HG03442 (cell line): ENCODE measurements around the gene ACTG2.
"Not testable (repeated sequence)": the region's sequence is repeated elsewhere in the genome, so short reads cannot be mapped to it uniquely, and the experiment has no call there.

Experiments
- ATAC-seq: cut with Tn5 transposase; IDR thresholded peaks from one replicate; pipeline ENCODE4 v1.9.1; 2021; ENCODE audit warnings: mild to moderate bottlenecking, moderate library complexity; ENCODE audit not compliant: unreplicated experiment

Gene ACTG2

DNA sequence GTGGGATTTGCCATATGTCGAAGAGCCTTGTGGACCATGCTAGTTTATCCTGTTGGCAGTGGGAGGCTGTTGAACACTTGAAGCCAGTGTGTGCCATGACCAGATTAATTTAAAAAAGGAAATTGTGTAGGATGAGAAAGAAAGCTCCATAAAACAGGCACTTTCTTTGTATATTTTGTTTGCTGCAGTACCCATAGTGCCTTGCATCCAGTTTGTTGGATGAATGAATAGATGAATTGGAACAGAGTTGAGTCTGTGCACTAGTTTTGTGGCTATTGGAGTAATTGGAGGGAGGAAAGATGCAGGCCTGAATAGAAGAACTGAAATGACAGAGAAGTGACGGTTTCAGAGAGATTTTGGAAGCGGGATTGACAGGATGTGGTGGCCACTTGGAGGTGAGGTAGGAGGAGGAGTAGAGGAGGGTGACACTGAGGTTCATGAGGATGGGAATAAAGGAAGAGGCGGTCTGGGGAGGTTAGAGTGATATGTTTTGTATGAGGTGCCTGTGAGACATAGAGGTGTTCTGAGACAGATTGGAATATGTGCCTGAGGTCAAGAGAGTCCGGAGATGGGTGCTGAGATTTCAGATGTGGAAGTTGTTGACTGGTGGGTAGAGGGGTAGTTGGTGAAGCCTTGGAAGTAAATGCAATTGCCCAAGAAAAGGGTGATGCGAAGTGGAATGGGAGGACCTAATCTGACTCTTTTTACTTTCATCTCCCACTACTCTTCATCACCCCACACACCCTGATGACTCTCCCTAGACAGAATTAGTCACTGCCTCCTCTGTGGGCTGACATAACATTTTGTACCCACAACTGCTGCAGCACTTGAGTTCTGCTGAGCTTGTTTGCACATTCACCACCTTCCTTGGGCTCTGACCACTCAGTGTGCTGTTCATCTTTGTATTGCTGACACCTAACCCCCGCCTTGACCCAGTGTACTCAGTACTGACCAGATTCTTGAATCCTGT, 39.0 kb downstream of the ACTG2 start:
- no peak for ATAC-seq

DNA sequence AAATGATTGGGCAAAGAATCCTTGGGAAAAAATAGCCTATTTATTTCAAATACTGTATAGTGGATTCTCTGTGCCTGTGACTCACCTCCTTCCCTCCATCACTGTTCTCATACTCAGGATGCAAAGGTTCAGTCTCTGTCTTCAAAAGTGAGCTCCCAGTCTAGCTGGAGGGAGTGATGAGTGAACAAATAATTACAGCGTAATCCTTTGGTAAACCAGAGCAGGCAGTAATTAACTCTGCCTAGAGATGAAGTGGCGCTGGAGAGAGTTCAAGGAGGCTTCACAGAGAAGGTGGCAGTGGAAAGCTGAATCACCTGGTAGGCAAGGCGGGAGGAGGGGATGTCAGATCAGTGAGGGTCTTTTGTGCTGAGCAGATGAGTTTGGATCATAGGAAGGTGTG, 40.4 kb downstream of the ACTG2 start:
- ATAC-seq = no peak

DNA sequence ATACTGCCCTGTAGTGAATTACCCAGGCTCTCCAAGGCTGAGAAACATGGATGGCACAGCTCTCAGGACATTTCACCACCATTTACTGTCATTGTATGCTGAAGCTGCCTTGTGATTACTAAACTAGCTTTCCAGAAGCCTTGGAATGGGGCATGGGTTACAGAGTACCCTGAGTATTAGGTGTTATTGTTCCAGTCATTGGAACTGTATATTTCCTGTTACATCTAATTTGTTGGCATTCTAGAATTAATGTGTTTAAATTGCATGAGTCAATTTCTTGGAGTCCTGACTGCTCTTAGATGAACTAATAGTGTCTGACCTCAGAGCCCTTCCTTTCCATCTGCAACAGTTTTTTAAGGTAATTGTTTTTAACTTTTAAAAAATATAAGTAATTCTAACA, 42.8 kb downstream of the ACTG2 start:
- no peak for ATAC-seq

DNA sequence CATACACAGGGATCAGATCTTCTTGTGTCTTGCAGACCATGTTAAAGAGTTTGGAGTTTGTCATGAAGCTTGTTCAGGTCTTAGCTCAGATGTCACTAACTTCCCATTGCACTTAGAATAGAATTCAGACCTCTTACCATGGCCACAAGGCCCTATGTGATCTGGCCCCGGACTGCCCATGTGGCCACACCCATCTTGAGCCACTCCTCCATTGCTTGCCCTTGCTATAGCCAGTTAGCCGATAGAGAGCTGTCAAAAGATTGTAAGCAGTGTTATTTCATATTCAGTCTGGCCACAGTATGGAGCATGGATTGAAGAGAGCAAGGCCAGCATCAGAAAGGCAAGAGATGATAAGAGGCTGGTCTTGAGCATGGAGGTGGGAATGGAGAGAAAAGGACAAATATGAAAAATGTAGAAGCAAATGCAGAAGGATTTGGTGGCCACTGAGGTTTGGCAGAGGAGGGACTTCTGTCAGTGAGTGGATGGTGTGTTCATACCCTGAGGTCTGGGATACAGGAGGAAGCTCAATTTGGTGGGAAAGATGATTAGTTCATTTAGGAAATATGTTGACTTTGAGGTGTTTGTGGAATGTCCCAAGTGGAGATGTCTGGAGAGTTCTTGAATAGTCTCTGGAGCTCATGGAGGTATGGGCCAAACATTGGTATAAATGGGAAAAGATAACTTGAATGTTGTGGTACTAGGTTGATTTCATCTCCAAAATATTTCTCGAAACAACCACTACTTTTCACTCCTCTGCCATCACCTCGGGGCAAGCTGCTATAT, 44.5 kb downstream of the ACTG2 start:
- ATAC-seq = no peak

DNA sequence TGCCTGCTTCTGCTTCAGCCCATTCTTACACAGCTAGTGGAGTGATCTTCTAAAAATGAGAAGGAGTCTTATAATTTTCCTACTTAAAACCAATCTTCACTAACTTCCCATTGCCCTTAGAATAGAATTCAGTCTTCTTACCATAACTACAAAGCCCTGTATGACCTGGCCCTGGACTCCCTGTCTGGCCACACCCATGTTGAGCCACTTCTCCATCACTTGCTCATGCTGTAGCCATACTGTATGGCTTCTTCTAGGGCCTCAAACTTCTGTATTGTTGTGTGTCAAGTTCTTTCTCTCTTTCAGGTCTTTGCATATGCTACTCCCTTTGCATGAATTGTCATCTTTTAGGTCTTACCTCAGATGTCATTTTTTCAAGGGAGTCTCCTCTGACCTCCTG, 45.1 kb downstream of the ACTG2 start:
- ATAC-seq = no peak

DNA sequence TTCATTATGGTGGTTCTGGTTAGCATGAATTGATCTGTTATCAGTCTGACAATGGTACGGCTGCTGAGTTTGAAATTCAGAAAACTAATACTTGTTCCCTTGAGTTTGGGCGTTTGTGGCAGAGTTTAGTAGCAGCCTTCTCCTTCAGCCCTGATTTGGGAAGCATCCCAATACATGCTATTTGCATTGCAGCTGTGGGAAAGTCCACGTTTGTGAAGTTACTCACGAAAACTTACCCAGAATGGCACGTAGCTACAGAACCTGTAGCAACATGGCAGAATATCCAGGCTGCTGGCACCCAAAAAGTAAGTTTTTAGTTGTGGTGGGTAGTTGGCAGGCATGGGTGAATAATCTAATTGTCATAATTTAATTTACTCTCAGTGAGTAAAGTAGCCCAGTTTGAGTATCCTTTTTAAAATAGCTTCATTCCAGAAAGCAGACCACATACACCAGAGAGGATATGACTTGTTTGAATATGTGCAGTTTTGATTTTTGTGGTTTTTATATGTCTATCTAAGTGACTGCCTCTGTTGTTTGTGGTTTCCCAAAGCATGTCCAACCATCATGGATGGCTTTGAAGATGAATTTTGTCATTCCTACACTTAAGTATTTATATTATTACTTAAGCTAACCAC, 46.0 kb downstream of the ACTG2 start:
- ATAC-seq = no peak

DNA sequence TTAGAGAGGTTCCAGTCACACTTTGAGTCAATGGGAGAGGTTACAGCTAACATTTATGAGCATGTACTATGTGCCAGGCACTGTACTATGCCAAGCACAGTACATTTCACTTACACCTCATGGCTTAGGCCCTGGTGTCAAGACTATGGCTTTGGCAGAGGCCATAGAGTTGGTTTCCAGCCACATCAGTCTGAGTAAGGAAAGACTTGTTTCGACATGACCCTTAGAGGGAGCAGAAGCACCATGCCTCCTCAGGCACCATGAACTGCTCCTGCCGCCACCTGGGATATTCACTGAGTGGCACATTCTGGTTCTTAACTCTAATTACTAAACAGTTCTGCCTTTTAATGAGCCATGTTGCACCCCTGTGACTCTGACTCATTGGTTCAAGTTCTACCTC, 46.6 kb downstream of the ACTG2 start:
- no peak for ATAC-seq

DNA sequence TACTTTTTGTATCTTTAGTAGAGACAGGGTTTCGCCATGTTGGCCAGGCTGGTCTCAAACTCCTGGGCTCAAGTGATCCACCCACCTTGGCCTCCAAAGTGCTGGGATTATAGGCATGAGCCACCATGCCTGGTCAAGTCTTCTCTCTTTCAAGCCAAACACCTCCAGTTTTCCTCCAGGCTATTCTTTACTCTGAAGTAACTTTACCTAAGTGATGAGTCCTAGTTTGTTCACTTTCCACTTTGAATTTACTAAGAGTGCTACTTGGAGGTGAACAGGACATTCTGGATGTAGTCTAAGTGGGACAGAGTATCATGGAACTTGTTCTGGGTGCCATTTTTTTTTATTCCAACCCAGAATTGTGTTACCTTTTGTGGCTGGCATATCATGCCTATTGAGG, 47.3 kb downstream of the ACTG2 start:
- not testable (repeated sequence) for ATAC-seq

DNA sequence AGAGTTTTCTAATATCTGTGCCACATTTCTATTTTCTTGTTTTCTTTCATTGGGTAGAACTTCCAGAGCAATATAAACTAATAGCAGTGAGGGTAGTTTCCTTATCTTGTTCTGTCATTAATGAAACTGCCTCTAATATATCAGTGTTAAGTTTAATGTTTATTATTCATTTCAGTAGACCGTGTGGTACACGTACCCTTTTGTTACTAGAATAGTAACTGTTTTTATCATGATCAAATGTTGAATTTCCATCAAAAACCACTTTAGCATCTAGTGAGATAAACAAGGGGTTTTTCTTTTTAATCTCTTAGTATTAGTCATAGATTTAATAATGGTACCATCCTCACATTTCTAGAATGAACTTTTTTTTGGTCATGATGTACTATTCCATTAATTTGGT, 49.9 kb downstream of the ACTG2 start:
- no peak for ATAC-seq

DNA sequence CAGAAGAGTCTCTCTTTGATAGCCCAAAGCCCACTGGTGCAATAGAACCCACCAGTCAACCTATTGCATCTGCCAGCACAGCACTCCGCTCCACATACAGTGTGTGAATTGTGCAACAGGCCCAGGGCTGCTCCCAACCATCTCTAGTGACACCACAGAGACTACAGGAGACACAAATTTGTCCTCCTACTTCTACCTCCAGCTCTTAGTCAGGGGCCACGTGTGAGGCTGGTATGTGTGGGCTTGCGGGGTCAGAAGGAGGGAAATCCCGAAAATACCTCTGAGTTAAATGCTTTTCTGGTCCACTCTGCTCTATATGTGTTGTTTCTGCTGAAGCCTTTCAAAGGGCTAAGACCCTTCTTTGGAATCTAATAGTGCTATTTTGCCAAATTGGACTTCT, 51.9 kb downstream of the ACTG2 start:
- ATAC-seq = peak; percentile 63

DNA sequence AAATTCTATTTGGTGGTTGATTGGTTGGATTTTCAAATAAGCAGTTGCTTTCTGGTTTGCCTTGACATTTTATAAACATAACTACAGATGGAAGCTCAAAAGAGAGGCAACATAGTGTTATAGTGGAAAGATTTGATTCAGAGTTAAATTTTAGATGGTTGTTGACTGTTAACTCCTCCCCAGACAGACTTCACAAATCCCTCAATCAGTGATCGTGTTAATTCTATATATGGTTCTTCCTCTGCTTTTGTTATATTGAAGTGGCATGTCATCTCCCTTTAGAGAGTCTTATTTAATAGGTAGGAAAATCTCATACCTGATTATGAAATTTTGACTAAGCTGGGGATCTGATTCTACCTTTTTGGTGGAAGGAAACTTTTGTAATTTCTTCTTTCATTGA, 53.4 kb downstream of the ACTG2 start:
- no peak for ATAC-seq

DNA sequence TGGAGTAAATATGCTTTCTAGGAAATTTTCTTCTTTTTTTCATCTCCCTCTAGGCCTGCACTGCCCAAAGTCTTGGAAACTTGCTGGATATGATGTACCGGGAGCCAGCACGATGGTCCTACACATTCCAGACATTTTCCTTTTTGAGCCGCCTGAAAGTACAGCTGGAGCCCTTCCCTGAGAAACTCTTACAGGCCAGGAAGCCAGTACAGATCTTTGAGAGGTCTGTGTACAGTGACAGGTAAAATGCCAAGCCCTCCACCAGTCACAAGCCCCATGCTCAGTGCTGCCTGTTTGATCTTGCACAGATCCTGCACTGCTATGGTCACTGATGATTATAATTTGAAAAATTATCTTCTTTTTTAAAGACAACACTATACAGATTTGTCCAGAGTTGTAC, 53.9 kb downstream of the ACTG2 start:
- no peak for ATAC-seq

DNA sequence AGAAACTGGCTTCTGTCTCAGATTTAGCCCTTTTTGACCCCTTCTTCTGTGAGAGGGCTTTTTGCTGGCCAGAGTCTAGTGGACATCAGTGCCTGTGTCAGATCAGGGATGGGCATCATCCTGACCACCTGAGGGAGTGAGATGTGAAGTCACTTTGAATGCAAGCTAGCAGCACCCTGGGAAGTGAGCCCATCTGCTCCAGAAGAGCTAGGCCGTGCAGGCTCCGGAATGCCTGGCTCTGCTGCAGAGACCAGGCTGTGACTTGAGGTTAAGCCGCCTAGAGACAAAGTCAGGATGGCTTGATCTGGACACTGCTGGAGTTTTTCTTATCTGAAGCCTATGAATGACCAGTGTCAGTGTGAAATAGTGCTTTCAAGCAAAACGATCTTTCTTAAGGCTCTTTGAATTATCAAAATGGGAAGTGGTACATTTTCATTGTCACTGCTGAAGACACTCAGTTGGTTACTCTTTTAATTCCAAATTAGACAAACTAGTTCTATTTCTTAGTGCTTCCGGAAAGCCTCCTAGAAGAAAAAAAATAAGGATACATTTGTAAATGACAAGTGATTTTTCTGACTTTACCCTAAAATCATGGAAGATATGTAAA, 54.7 kb downstream of the ACTG2 start:
- ATAC-seq = no peak

DNA sequence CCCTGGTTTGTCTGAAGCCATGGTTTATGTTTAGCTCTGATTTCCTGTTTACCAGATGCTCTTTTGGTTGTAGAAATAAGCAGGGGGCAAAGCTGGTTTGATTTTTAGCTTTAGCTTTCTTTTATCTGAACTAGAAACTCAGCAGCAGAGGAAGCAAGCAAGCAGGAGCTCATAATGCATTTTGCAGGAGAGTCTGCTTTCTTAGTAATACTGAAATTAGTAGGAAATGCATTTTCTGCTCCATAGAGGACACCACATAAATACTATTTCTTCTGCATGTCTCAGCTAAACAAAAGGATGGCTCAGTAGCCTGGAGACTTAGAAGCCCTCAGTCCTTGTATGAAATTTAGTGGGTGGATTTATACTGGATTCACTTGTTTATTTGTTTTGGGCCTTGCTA, 57.0 kb downstream of the ACTG2 start:
- no peak for ATAC-seq

DNA sequence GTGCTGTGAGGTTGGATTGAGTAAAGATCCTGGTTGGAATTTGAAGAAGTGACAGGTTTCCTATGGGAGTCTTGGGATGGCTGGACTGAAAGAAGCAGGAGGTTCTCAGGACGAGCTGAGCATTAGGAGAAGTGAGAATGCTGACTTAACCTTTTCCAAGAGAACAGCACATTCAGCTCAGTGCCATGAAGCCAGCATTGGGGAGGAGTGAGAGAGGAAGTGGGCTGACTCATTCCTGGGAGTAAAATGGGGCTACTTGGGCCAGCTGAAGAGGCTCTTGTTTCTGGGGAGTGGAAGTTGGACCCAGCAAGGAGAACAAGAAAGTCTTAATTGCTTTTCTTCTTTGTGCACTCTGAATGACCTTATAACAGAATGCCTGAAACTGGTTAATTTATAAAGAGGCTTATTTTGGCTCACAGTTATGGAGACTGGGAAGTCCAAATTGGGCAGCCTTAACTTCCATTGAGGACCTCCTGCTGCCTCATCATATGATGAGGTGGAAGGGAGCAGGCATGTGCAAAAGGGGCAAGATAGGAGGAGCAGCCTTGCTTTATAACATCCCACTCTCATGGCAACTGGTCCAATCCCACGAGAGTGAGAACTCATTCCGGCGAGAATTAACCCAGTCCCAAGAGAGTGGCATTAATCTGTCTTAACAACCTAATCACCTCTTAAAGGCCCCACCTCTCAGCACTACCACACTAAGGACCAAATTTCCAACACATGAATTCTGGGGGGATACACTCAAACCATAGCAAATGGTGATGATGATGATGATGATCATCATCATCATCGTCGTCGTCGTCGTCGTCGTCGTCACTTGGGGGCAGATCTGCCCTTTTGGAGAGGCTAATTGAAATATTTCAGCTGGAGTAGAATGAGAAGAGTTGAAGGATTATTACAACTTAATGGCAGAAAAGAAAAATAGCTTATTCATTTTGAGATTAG, 60.0 kb downstream of the ACTG2 start:
- ATAC-seq = no peak

DNA sequence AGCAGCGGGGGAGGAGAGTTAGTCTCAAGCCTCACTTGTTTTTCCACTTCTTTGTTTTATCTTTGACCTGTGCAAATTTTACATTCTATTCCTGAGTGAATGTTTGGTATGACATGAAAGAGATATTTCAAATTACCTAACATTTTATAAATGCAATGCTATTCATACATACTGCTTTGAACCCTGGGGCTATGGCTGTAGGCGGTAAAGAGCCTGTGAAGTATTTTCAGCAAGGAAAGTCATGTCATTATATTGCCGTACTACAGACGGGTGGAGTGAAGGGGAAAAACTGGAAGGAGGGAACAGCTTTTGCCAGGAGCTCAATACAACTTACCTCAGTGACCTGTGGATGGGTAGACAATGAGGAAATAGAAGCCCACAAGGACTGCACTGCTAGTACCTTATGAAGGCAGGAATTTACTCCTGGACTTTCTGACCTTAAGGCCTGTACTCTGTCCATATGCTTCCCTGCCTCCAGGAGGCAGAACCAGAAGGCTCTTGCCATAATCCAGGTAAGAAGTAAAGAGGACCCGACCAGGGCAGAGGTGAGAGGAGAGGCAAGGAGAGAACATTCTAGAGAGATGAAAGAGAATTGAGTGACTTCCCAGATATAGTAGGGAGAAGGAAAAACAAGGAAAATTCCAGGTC, 63.5 kb downstream of the ACTG2 start:
- ATAC-seq = no peak

DNA sequence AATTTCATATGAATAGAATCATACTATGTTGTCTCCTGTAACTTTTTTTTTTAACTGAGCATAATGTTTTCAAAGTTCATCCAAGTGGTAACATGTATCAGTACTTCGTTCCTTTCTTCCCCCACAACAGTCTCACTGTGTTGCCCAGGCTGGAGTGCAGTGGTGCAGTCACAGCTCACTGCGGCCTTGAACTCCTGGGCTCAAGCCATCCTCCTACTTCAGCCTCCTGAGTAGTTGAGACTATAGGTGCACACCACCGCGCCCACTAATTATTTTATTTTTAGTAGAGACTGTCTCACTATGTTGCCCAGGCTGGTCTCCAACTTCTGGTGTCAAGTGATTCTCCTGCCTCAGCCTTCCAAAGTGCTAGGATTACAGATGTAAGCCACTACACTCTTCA, 68.5 kb downstream of the ACTG2 start:
- ATAC-seq = no peak

DNA sequence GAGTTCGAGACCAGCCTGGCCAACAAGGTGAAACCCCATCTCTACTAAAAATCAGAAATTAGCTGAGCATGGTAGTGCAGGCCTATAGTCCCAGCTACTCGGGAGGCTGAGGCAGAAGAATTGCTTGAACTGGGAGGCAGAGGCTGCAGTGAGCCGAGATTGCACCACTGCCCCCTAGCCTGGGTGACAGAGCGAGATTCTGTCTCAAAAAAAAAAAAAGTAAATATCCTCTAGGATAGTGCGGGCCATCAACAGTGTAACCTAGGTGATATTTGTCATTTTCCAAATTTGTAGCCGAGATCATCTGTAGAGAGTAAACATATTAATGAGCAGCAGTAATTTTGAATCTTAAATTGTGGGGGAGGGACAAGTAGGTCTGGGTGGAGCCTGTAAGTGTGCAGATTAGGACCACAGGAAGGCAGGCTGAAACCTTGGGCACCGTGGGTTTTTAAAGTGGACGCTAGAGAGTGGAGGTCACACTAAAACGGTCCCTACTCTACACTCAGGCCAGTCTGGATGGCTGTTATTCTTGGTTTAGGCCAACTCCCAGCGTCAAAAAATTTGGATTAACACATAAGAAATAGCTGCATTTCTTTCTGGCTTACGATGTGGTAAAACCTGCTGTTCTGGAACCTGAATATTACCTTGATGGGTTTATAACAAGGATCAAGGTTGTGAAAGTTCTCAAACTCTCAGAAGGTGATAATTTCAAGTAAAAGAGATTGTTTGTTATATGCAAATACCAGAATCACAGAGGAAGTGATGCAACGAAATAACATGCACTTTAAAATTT, 69.2 kb downstream of the ACTG2 start:
- ATAC-seq = no peak

DNA sequence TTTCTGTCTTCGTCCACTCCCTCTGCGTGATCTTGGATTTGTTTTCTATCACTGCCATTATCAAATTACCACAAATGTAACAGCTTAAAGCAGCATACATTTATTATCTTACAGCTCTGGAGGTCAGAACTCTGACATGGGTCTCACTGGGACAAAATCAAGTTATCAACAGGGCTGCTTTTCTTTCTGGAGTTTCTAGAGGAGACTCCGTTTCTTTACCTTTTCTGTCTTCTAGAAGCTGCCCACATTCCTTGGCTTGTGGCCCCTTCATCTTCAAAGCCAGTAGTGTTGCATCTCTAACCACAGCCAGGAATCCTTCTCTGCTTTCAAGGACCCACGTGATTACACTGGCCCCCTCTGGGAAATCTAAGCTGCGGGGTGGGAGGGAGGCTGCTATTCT, 70.0 kb downstream of the ACTG2 start:
- ATAC-seq = no peak
